Measurements from ENCODE around the gene PPP1R3F.

GRCh38 chrX:49264460-49264859 is 5.1 kb upstream of the PPP1R3F start, which contains the start of gene FOXP3:
- no peak for TF ChIP-seq CTCF (IDR thresholded peaks at IDR 0.05; ENCODE audit: insufficient read depth, low read depth, low read length)
- TF ChIP-seq EZH2 (IDR thresholded peaks at IDR 0.05; ENCODE audit: insufficient read depth, low read length), result no peak
